NCI-H187 treated with DMSO at 0.1 percent for 48 hours (cell line): ENCODE measurements around the gene SGMS1.
"Not testable (repeated sequence)": the region's sequence is repeated elsewhere in the genome, so short reads cannot be mapped to it uniquely, and the experiment has no call there.

ENCODE experiments used
- DNase-seq: peaks from one replicate; lab custom pipeline; 2025; lab: John Stamatoyannopoulos, UW

Gene SGMS1

DNA sequence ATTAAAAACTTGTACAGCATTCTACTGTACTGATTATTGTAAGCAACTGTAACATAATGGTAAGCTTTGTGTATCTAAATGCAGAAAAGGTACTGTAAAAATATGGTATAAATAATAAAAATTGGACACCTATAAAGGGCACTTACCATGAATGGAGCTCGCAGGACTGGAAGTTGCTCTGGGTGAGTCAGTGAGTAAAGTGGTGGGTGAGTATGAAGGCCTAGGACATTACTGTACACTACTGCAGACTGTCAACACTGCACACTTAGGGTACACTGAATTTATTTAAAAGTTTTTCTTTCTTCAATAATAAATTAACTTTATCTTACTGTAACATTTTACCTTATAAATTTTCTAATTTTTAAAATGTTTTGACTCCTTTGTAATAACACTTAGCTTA, 253.8 kb downstream of the SGMS1 start:
- DNase-seq = no peak

DNA sequence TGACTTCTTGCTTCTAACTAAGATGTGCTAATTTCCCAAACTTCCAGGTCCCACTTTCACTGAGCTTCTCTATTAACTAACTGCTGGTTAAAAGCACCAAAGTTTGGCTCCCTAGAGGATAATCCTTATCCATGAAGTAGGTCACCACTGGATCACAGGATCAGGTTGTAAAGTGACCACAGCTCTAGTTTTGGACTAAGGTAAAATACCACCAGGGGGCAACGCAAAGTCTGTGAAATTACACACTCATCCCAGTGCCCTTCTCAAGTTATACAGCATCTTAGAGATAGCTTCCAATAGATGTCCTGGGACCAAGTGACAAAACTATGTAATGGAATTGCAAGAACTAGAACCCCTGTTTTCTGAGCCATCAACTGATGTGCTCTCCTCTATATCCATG, 256.0 kb downstream of the SGMS1 start:
- no peak for DNase-seq

DNA sequence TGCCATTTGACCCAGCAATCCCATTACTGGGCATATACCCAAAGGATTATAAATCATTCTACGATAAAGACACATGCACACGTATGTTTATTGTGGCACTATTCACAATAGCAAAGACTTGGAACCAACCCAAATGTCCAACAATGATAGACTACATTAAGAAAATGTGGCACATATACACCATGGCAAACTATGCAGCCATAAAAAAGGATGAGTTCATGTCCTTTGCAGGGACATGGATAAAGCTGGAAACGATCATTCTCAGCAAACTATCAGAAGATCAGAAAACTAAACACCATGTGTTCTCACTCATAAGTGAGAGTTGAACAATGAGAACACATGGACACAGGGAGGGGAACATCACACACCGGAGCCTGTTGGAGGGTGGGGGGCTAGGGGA, 257.3 kb downstream of the SGMS1 start:
- not testable (repeated sequence) for DNase-seq

DNA sequence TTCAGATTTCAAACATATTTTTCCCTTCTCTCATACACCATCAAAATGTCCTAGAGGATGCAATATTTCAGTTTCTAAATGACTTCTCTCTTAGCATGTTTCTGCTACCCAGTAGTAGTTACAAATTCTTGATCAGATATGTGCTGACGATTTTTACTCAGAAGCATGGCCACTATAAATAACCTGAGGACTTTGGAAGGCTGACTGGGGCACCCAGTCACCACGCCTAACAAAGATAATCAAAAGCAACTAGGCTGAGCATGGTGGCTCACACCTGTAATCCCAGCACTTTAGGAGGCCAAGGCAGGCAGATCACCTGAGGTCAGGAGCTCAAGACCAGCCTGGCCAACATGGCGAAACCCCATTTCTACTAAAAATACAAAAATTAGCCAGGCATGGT, 259.0 kb downstream of the SGMS1 start:
- not testable (repeated sequence) for DNase-seq

DNA sequence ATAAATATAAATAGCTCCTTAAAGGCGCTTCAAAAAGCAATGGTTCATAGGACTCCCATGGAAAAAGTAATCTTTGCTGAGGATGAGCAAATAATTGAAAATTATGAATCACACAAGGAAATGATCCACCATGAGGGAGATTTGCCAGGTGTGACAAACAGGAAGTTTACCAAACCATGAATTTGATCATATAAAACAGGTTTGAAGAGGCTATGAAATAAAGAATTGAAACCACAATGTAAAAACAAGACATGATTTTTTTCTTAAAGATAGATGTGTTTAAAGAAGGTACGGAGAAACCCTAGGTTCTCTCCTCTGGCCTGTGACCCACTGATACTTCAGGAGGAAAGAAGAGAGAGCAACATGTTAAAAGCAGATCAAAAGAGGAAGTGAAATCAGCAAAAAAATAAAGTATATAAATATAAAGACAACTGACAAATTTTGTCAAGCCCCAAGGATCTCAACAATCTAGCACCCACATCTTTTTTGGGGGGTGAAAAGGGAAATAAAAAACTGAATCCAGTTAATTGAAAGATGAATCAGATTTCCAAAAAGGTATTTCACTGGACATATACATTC, 261.1 kb downstream of the SGMS1 start:
- DNase-seq = no peak

DNA sequence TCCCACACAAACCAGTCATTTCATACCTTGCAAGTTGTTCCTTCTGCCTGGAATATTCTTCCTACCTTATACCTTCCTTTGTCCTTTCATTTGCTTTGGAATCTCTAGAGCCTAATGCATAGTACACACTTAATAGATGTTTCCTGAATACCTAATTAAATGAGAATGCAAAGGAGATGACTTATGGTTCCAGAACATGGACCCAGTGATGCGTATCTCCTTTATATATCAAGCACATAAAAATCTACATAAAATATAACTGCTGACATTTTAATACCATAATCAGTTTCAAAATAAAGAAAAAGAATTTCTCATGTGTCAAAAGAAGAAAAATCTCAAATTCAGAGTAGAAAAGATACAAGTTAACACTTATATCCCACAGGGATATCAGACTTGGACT, 261.8 kb downstream of the SGMS1 start:
- DNase-seq = no peak

DNA sequence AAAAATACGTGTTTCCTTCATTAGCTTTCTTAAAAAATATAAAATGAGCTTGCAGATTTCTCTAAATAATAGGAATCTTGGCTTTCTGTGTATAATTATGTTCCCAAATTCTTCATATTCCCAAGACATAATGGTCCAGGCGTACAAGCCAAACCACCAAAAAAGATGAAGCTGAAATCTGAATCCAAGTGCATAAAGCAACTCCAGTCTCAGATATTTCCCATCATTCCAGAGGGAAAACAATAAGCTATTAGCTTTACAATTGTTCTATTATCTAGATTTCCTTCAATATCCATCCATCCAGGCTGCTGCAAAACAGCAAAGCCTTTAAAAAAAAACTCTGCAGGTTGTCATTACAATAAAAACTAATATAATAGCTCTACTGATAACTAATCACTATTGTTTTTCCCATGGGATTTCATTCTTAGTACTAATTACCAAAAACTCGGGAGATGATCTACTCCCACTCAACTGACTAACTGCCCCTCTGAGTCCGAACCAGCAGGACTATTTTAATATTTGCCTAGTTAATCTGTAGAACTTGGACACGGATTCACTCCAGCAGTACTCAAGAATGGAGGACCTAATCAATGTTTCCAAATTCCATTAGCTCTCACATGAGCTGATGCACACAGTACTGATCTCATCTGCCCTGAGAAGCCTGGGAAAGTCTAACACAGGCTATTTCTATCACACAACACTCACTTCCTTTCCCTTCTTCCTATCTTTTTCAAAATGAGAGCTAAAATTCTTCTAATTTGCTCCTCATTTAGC, 263.5 kb downstream of the SGMS1 start:
- DNase-seq = no peak

DNA sequence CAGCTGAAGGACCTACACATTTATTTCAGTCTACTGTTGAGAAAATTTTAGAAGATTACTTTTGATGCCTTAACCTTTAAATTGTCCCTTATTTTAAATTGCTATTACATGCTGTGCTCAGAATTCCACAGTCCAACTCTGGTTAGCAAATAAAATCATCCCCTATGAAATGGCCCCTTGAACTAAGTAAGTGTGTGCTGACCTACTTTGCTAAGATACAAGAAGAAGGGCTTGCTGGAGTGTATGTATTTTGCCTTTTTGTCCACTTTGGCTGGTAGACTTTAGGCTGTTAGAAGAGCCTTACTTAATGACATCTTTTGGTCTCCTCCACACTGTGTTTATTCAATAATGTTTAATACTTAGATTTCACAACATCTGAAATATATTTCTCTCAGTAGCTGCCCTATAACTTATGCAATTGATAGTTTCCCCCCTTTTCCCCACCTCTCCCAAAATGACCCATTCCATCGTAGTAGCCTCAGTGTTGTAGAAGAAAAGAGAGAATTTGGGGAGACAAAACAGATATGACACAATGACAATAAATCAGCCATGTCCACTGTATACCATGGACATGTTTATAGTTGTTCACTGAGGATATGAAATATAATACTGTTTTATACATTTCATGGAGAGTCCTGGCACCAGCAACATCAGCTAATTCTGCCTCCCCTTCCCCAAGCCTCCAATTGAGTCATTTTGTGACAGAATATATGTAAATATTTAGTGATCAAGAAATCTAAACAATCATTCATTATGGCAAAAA, 264.6 kb downstream of the SGMS1 start:
- no peak for DNase-seq

DNA sequence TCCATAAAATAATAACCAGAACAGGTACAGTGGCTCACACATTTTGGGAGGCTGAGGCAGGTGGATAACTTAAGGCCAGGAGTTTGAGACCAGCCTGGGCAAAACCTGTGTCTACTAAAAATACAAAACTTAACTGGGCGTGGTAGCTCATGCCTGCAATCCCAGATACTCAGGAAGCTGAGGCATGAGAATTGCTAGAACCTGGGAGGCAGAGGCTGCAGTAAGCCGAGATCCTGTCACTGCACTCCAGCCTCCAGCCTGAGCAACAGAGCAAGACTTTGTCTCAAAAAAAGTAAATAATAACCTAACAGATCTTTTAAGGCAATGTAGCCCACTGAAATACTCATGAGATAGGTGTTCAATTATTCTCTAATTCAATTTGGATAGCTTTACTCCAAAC, 265.3 kb downstream of the SGMS1 start:
- no peak for DNase-seq

DNA sequence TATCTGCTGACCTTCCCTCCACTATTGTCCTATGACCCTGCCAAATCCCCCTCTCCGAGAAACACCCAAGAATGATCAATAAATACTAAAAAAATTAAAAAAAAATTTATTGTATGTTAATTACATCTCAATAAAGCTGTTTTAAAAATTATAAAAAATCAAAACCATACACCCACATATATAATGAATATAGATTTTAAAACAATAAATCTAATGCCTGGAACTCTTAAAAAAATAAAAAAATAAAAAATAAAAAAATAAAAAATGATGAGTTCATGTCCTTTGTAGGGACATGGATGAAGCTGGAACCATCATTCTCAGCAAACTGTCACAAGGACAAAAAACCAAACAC, 267.3 kb downstream of the SGMS1 start:
- DNase-seq = not testable (repeated sequence)

DNA sequence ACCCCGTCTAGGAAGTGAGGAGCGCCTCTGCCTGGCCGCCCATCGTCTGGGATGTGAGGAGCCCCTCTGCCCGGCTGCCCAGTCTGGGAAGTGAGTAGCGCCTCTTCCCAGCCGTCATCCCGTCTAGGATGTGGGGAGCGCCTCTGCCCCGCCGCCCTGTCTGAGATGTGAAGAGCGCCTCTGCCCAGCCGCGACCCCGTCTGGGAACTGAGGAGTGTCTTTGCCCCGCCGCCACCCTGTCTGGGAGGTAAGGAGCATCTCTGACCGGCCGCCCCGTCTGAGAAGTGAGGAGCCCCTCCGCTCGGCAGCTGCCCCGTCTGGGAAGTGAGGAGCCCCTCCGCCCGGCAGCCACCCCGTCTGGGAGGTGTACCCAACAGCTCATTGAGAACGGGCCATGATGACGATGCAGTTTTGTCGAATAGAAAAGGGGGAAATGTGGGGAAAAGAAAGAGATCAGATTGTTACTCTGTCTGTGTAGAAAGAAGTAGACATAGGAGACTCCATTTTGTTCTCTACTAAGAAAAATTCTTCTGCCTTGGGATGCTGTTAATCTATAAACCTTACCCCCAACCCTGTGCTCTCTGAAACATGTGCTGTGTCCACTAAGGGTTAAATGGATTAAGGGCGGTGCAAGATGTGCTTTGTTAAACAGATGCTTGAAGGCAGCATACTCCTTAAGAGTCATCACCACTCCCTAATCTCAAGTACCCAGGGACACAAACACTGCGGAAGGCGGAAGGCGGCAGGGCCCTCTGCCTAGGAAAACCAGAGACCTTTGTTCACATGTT, 267.9 kb downstream of the SGMS1 start:
- DNase-seq = not testable (repeated sequence)

DNA sequence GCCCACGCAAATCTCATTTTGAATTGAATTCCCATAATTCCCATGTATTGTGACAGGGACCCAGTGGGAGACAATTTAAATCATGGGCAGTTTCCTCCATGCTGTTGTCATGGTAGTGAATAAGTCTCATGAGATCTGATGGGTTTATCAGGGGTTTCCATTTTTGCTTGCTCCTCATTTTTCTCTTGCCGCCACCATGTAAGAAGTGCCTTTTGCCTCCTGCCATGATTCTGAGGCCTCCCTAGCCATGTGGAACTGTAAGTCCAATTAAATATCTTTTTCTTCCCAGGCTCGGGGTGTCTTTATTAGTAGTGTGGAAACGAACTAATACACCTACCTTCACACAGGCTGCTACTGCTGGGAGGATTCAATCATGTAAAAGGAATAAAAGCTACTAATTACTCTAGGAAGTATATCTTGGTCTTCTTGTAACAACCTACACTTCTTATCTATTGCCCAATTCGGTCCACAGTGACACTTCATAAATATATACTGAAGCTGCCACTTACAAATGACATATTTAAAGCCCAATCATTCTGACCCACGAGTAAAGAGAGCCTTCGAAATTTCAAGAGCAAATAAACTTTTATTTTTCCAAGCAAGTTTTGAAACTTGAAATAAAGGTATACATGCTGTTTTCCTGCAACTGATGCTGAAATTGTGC, 272.1 kb downstream of the SGMS1 start:
- DNase-seq = no peak

DNA sequence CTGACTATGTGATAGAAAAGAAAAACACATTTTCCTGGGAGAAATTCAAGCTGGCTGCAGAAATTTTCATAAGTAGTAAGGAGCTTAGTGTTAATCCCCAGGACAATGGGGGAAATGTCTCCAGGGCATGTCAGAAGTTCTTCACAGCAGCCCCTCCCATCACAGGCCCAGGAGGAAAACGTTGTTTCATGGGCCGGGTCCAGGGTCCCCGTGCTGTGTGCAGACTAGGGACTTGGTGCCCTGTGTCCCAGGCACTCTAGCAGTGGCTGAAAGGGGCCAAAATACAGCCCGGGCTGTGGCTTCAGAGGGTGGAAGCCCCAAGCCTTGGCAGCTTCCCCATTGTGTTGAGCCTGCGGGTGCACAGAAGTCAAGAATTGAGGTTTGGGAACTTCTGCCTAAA, 273.4 kb downstream of the SGMS1 start:
- no peak for DNase-seq

DNA sequence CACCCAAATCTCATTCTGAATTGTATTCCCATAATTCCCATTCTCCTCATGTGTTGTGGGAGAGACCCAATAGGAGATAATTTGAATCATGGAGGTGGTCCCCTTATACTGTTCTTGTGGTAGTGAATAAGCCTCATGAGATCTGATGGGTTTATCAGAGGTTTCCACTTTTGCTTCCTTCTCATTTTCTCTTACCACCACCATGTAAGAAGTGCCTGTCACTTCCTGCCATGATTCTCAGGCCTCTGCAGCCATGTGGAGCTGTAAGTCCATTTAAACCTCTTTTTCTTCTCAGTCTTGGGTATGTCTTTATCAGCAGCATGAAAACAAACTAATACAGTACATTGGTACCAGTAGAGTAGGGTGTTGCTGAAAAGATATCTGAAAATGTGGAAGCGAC, 274.2 kb downstream of the SGMS1 start:
- no peak for DNase-seq

DNA sequence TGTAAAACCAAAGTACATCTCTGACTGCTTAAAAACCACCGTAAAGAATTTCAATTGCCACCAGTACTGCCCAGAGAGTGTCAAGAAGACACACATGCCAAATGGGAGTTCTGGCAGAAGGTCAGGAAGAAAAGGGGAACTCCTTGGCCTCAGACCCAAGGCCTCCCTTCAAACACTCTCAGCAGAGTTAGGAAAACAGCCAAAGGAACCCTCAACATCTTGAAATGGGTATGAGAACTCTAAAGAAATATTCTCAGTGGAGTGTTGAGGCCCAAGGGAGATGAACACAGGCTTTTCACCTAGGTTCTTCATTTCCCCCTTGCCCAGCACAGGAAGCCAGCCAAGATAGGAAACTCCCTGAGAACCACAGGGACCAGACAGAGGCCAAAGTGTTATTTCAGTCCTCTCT, 276.4 kb downstream of the SGMS1 start:
- no peak for DNase-seq

DNA sequence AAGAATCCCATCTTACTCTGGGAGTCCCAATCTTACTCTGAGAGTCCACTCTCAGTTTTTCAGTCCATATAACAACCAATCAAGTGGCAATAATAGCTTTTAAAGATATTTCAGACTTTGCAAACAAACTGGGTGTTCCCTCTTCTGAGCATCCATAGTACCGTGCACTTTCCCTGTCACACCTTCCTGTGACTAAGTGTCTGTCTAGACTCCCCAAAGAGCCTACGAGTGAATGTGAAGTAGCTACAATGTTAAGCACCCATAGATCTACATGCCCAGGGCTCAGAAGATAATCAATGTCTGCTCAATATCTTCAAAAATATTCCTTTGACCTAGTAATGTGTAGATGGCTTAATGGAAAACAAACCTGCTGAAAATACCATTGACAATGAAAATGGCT, 276.8 kb downstream of the SGMS1 start:
- DNase-seq = no peak

DNA sequence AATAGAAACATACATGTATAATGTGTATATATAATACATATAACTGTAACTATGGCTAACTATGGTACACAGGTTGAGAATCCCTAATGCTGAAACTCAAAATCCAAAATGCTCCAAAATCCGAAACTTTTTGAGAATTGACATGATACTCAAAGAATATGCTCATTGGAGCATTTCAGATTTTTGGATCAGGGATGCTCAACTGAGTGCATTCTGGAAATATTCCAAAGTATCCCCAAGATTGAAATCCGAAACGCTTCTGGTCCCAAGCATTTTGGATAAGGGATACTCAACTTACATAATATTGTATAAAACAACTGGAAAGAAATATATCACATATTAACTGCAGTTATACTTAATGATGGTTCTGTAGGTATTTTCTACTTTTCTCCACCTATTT, 278.2 kb downstream of the SGMS1 start:
- DNase-seq = no peak

DNA sequence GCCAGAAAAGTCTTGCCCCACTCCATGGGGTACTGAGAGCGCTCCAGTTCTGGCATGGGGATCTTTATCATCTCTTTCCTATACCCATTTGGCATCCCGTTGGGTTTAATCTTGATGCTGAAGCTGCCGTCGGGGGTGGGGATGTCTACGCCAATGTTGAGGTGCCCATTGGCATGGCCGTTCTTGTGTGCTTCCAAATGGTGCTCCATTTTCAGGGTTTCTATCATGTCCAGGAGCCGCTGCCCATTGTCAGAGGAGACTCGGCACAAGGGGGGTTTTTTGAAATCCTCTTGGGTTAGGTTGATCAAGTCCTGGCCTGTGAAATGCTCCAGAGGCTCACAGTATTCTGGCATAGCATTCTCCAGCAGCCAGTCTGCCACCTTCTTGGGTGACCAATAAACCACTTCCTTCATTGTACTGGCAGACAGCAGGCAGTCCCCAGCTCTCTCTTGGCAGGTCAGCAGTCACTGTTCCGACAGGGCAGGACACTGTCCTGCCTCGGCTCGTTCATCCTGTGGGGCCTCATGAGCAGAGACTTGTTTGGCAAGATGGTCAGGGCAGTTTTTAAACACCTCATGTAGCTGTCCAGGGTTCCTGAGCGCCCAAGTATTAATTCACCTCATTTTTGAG, 279.9 kb downstream of the SGMS1 start:
- DNase-seq = no peak

DNA sequence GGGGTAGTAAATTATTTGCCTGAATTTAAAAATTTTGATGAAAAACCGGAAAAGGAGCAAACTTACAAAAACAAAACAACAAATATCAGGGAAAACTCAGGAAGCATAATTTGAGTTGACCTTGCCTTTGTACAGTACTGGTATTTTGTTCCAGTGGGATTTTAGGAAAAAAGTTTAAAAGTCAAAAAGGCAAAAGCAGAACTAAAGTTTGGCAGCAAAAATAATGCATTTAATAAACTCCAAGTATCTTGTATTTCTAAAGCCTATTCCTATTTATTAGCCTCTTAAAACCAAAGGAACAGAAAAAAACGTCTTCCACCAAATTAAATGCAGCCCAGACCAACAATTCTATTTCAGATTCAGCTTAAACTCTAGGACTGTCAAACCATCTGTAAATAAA, 281.8 kb downstream of the SGMS1 start:
- no peak for DNase-seq

DNA sequence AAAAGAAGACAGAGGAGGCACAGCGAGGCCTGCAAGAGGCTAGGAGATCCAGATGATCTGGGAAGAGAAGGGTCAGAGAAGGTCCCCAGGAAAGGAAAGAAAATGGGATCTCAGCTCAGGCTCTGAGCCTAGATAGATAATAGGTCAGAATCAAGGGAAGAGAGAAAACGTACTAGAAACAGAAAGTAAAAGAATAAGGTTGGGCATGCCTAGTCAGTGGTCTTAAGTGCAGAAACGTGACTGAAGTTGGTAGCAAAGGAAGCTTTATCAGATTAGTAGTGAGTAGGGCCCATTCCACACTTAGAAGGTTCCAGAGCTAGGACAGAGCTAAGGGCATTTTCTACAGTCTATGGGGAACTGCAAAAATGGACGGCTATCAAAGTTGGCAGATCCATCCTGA, 287.6 kb downstream of the SGMS1 start:
- no peak for DNase-seq

DNA sequence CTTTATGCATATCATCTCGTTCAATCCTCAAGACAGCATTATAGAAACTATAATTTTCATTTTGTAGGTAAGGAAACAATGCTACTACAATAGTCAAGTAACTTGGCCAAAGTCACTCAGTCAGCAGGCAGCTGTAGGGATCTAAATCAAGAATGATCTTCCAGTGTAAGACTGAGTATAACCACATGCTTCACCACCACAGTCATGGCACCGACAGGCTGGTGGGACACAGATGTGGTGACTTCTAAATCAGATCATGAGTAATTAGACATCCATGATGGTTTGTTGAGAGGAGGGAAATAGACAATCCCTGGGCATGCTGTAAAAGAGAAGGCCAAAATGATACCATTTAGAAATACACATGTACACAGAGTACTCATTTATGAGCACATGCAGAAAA, 288.4 kb downstream of the SGMS1 start:
- no peak for DNase-seq

DNA sequence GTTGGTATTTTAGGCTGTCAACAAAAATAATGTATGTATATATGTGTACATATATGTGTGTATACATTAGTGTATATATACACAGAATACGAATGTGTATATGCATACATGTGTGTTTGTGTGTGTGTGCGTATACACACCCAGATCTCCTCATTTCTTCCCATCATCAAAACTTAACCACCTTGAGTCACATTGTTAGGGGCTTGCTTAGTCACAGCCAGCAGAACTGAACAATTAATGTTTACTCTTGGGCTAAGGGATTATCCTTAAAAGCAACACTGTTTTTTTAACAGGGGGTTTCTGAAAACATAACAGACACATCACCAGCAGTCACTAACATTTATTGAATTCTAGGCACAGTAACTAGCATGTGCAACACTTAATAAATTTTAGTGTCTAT, 289.5 kb downstream of the SGMS1 start:
- no peak for DNase-seq
